ENCODE results near the gene FEZ2. TPM values are rescaled to one million over a fixed set of nuclear protein-coding genes. Genes with fewer than 3 reads are reported as not detected.

Gene FEZ2
- total and polyA plus RNA-seq, 9 of the 15 experiments (the other 6 are each of a cell fraction or from before 2014, with no cell fraction given), result 9.9 to 35.5 (median 20.1) TPM

- intact Hi-C loops (cut with micrococcal nuclease) (no loop called here), in situ Hi-C loops (cut with MboI) (no loop called here)
- ChIA-PET POLR2A (no interaction called here), CTCF (ENCODE audit: low intra/inter-chr PET ratio) (no interaction called here)
- H3K27ac ChIP-seq (ENCODE audit: extremely low read depth, low read depth, low read length), result no peak overlapping the region
- H3K4me3 ChIP-seq, result no peak overlapping the region
- no peaks in the 10 kb centered on the region for H3K27me3 ChIP-seq (ENCODE audit: control insufficient read depth in 2 of 2, insufficient read depth in 2 of 2, low read length in 2 of 2)
- no peaks in the 10 kb centered on the region for H4K20me1 ChIP-seq (replicated peaks; ENCODE audit: control insufficient read depth, insufficient read depth, low read length)
- WGBS (ENCODE audit: insufficient coverage, low coverage, missing lambda C conversion rate), result 72% methylated on average over 4 of the region's 4 CpGs
- no peak overlapping the region for H2AFZ ChIP-seq (ENCODE audit: low read depth, low read length)
- no peaks in the 10 kb centered on the region for H3K9me3 ChIP-seq (replicated peaks; ENCODE audit: control insufficient read depth, insufficient read depth, low read depth, low read length)
- no peaks in the 10 kb centered on the region for H3K4me1 ChIP-seq (replicated peaks in 1 of 2; ENCODE audit: control insufficient read depth in 2 of 2, insufficient read depth in 2 of 2, low read length in 2 of 2)
- no peak overlapping the region for H3K9ac ChIP-seq (ENCODE audit: insufficient read depth in 1 of 2, low read depth in 2 of 2, low read length in 2 of 2)
- no peak for TF ChIP-seq RNF219 (CRISPR knock-in tag; IDR thresholded peaks at IDR 0.05)
- no peak for TF ChIP-seq PPARD (CRISPR knock-in tag; IDR thresholded peaks at IDR 0.05)
- TF ChIP-seq ZBED1 (IDR thresholded peaks at IDR 0.05), result no peak
- no peak for TF ChIP-seq HMG20B (CRISPR knock-in tag; IDR thresholded peaks at IDR 0.05)
- TF ChIP-seq ZNF184 (CRISPR knock-in tag; IDR thresholded peaks at IDR 0.05), result no peak
- no peak for TF ChIP-seq NR1H2 (CRISPR knock-in tag; IDR thresholded peaks at IDR 0.05)
- H3K9me1 ChIP-seq (ENCODE audit: control insufficient read depth, insufficient read depth, low read length), result no peaks in the 10 kb centered on the region
- no TSS peak for BruUV-seq (replicated peaks)
- H3K79me2 ChIP-seq (ENCODE audit: control insufficient read depth, insufficient read depth, low read length), result no peaks in the 10 kb centered on the region
- no peak for FAIRE-seq
- DNase-seq (ENCODE audit: extremely low read depth in 1 of 4, low spot score in 3 of 4), result no peak
- H3K36me3 ChIP-seq (ENCODE audit: control insufficient read depth, insufficient read depth, low read length), result peaks cover 24% of the 10 kb centered on the region; the same call in 2 of the 3 replicates
- H3K4me2 ChIP-seq (ENCODE audit: insufficient read depth, low read length), result no peak overlapping the region
- no peak for ATAC-seq
Measured at GRCh38 chr2:36553683-36554082, 44.3 kb downstream of the FEZ2 start.

Data from K562 (cell line).